K562 (cell line): ENCODE measurements around the gene PGM2. TPM values are rescaled to one million over a fixed set of nuclear protein-coding genes. Genes with fewer than 3 reads are reported as not detected.

ENCODE experiments used
- ATAC-seq: fragments of 200-7000 bp; cut with Tn5 transposase; 3 replicates; pipeline ENCODE4 v1.9.1; 2020; ENCODE audit warnings: moderate library complexity
- BruUV-seq: library from RNA; stranded (reverse); fragments of 400-500 nt; replicated peaks from 2 replicates; lab custom pipeline; 2021; lab: Mats Ljungman, UMichigan
- CTCF ChIA-PET: fragments of 300-600 bp; formaldehyde crosslinking; extraction: SDS; loops from one replicate; lab custom pipeline; 2021; ENCODE audit warnings: low intra/inter-chr PET ratio; lab: Yijun Ruan, JAX
- POLR2A ChIA-PET: fragments of 300-600, 350-650 bp; sonication (Branson Sonifier 250); formaldehyde crosslinking; extraction: SDS; loops from one replicate; lab custom pipeline; 2021; ENCODE audit warnings: antibody characterized with exemption, inconsistent platforms; lab: Yijun Ruan, JAX
- DNase-seq, 4 experiments: peaks; one replicate each; pipeline versions ENCODE4 v3.0.0 to v3.0.0-alpha.2; 2011 to 2018; ENCODE audit warnings: low spot score in 3 of 4, mixed read lengths in 3 of 4; ENCODE audit errors: extremely low read depth in 1 of 4
- FAIRE-seq: peaks from 2 replicates; lab custom pipeline; 2011; peaks lifted over from hg19 to GRCh38; lab: Jason Lieb, UNC
- H2AFZ ChIP-seq: 2 replicates; pipeline ENCODE4 v1.6.0; 2011; ENCODE audit warnings: low read depth, low read length, control low read depth, inconsistent platforms
- H3K27ac ChIP-seq: fragments of 200-600 bp; 3 replicates; pipeline ENCODE4 v1.8.0; 2011; ENCODE audit warnings: low read depth, mild to moderate bottlenecking, control low read depth, inconsistent platforms, low read length, moderate library complexity, mixed read lengths; ENCODE audit errors: extremely low read depth
- H3K27me3 ChIP-seq, 2 experiments: fragments of 300-600 bp in 1 of 2; 2 replicates in 1 of 2; 3 replicates in 1 of 2; pipeline versions ENCODE4 v1.6.0 to v1.8.0; 2011; ENCODE audit warnings: inconsistent platforms in 2 of 2, low read length in 2 of 2, mild to moderate bottlenecking in 1 of 2, mixed read lengths in 1 of 2, moderate library complexity in 1 of 2; ENCODE audit not compliant: control insufficient read depth in 2 of 2, insufficient read depth in 2 of 2
- H3K36me3 ChIP-seq: fragments of 300-600 bp; 3 replicates; pipeline ENCODE4 v1.8.0; 2011; ENCODE audit warnings: mild to moderate bottlenecking, low read length, inconsistent platforms; ENCODE audit not compliant: control insufficient read depth, insufficient read depth
- H3K4me1 ChIP-seq, 2 experiments: fragments of 200-600 bp in 1 of 2; replicated peaks in 1 of 2; 2 replicates in 1 of 2; 3 replicates in 1 of 2; pipeline versions ENCODE4 v1.5.1 to v1.8.0; 2011; ENCODE audit warnings: inconsistent platforms in 2 of 2, low read length in 2 of 2, mild to moderate bottlenecking in 1 of 2, mixed read lengths in 1 of 2, moderate library complexity in 1 of 2; ENCODE audit not compliant: control insufficient read depth in 2 of 2, insufficient read depth in 2 of 2
- H3K4me2 ChIP-seq: 2 replicates; pipeline ENCODE4 v1.6.1; 2011; ENCODE audit warnings: low read length, control low read depth, inconsistent platforms, mixed read lengths; ENCODE audit not compliant: insufficient read depth
- H3K4me3 ChIP-seq: fragments of 200-600 bp; sonication (generic), shearing (Covaris generic); 2 replicates; pipeline ENCODE4 v1.5.1; 2016; ENCODE audit warnings: control low read depth, inconsistent platforms
- H3K79me2 ChIP-seq: fragments of 200-600 bp; 3 replicates; pipeline ENCODE4 v1.8.0; 2011; ENCODE audit warnings: low read length, inconsistent platforms; ENCODE audit not compliant: control insufficient read depth, insufficient read depth
- H3K9ac ChIP-seq, 2 experiments: 2 replicates each; pipeline versions ENCODE4 v1.6.0 to v1.6.1; 2011; ENCODE audit warnings: low read depth in 2 of 2, low read length in 2 of 2, control low read depth in 1 of 2, inconsistent platforms in 1 of 2, mild to moderate bottlenecking in 1 of 2, mixed read lengths in 1 of 2; ENCODE audit not compliant: insufficient read depth in 1 of 2
- H3K9me1 ChIP-seq: one replicate; pipeline ENCODE4 v1.6.0; 2011; ENCODE audit warnings: inconsistent platforms, mild to moderate bottlenecking, low read length, moderate library complexity; ENCODE audit not compliant: control insufficient read depth, insufficient read depth
- H3K9me3 ChIP-seq: replicated peaks from 2 replicates; pipeline ENCODE4 v1.5.1; 2011; ENCODE audit warnings: low read depth, low read length, inconsistent platforms; ENCODE audit not compliant: control insufficient read depth, insufficient read depth
- H4K20me1 ChIP-seq: replicated peaks from 2 replicates; pipeline ENCODE4 v1.6.1; 2011; ENCODE audit warnings: low read length, inconsistent platforms, mixed read lengths; ENCODE audit not compliant: control insufficient read depth, insufficient read depth
- BDP1 ChIP-seq: IDR thresholded peaks from 3 replicates; pipeline ENCODE4 v1.6.1; 2011; ENCODE audit not compliant: insufficient read length, insufficient read depth
- KLF6 ChIP-seq: fragments of 250-450 bp; sonication (Bioruptor Pico); IDR thresholded peaks from 2 replicates; pipeline ENCODE4 v1.4.0; 2020; ENCODE audit warnings: mild to moderate bottlenecking, moderate library complexity, borderline replicate concordance
- LARP7 ChIP-seq: fragments of 450-650 bp; IDR thresholded peaks from 2 replicates; pipeline ENCODE4 v1.6.1; 2016
- LEF1 ChIP-seq: fragments of 450-650 bp; IDR thresholded peaks from 2 replicates; pipeline ENCODE4 v1.6.1; 2016; ENCODE audit warnings: mild to moderate bottlenecking
- MCM2 ChIP-seq: fragments of 450-650 bp; IDR thresholded peaks from 2 replicates; pipeline ENCODE4 v1.6.1; 2017; ENCODE audit warnings: low read depth, mild to moderate bottlenecking
- RFX7 ChIP-seq: fragments of 250-450 bp; sonication (Bioruptor Pico); IDR thresholded peaks from 2 replicates; pipeline ENCODE4 v1.5.1; 2021; ENCODE audit warnings: mild to moderate bottlenecking
- ZNF511 ChIP-seq: sonication (generic); formaldehyde crosslinking; IDR thresholded peaks from 2 replicates; pipeline ENCODE4 v1.8.0; 2022; ENCODE audit warnings: mild to moderate bottlenecking, missing genetic modification reagents
- WGBS: fragments of 100-300 bp; shearing (Covaris generic); methylation state at CpG from one replicate; pipeline ENCODE4 v1.1.6; 2016; ENCODE audit warnings: low coverage, mixed read lengths; ENCODE audit not compliant: insufficient coverage; ENCODE audit errors: missing lambda C conversion rate; 5-methylcytosine and 5-hydroxymethylcytosine counted together
- in situ Hi-C: fragments of 300-500 bp; cut with MboI; formaldehyde crosslinking; loops from 4 replicates; pipeline ENCODE4 v1.15.0; 2018; ENCODE audit warnings: inconsistent platforms, mixed read lengths
- intact Hi-C: fragments of 100-400 bp; cut with micrococcal nuclease; formaldehyde crosslinking; loops from 2 replicates; pipeline ENCODE4 v1.14.2; 2022
- polyA plus RNA-seq, 8 experiments: library from polyadenylated mRNA; depleted of rRNA in 4 of 8; stranded (reverse) in 5 of 8; unstranded in 3 of 8; fragments of >200 nt; fragmentation: Nextera tagmentation in 2 of 8; fragmentation: Illumina TruSeq in 1 of 8; extraction: Ambion mirVana in 2 of 8; extraction: Trizol in 1 of 8; gene quantifications; 2 replicates each; pipeline versions ENCODE4 v1.2.1 to v1.2.3, GENCODE V29; 2011 to 2014; ENCODE audit warnings: inconsistent platforms in 1 of 8, missing spikeins in 1 of 8
- total RNA-seq, 7 experiments: library from RNA; depleted of rRNA in 6 of 7; stranded (reverse); fragments of >200 nt in 6 of 7; fragmentation: Illumina TruSeq in 2 of 7; extraction: Trizol in 2 of 7; gene quantifications; 2 replicates each; pipeline versions ENCODE4 v1.2.1 to v1.2.3, GENCODE V29; 2011 to 2021; ENCODE audit warnings: low replicate concordance in 1 of 7
- TF ChIP-seq, protein P1 (sequence below): fragments of 250-450 bp; sonication (Bioruptor Pico); IDR thresholded peaks from 2 replicates; pipeline ENCODE4 v1.5.0; 2020; ENCODE audit warnings: mild to moderate bottlenecking, borderline replicate concordance
- TF ChIP-seq, protein P2 (sequence below): fragments of 450-650 bp; IDR thresholded peaks from 2 replicates; pipeline ENCODE4 v1.6.1; 2016; ENCODE audit warnings: borderline replicate concordance

Gene PGM2
- total and polyA plus RNA-seq, 9 of the 15 experiments (the other 6 are each of a cell fraction or from before 2014, with no cell fraction given): 15.2 to 77.3 (median 51.4) TPM

- ATAC-seq: no peak
- POLR2A ChIA-PET: interaction anchor here (1.4 kb wide), 1 partner anchor 11 kb away, joined by 3 read pairs; no protein-coding TSS in a partner anchor
- Histone ChIP-seq H3K4me1 (no peaks in the 10 kb centered on the region), H3K9me1 (no peaks in the 10 kb centered on the region), H3K27me3 (no peaks in the 10 kb centered on the region), H4K20me1 (no peaks in the 10 kb centered on the region), H3K9me3 (no peaks in the 10 kb centered on the region), H3K27ac (no peak overlapping the region), H2AFZ (no peak overlapping the region), H3K9ac (no peak overlapping the region), H3K79me2 (no peaks in the 10 kb centered on the region), H3K4me3 (no peak overlapping the region), H3K4me2 (no peak overlapping the region), H3K36me3 (peaks cover 13% of the 10 kb centered on the region; the same call in 2 of the 3 replicates)
- DNase-seq: no peak
- CTCF ChIA-PET: no interaction called here
- no peak for FAIRE-seq
- TF ChIP-seq, protein P1, sequence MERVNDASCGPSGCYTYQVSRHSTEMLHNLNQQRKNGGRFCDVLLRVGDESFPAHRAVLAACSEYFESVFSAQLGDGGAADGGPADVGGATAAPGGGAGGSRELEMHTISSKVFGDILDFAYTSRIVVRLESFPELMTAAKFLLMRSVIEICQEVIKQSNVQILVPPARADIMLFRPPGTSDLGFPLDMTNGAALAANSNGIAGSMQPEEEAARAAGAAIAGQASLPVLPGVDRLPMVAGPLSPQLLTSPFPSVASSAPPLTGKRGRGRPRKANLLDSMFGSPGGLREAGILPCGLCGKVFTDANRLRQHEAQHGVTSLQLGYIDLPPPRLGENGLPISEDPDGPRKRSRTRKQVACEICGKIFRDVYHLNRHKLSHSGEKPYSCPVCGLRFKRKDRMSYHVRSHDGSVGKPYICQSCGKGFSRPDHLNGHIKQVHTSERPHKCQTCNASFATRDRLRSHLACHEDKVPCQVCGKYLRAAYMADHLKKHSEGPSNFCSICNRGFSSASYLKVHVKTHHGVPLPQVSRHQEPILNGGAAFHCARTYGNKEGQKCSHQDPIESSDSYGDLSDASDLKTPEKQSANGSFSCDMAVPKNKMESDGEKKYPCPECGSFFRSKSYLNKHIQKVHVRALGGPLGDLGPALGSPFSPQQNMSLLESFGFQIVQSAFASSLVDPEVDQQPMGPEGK (CRISPR knock-in tag): no peak
- no peak for TF ChIP-seq KLF6 (CRISPR knock-in tag)
- no peak for TF ChIP-seq RFX7 (CRISPR knock-in tag)
- TF ChIP-seq LARP7: no peak
- no peak for TF ChIP-seq LEF1
- no peak for TF ChIP-seq ZNF511
- TF ChIP-seq, protein P2, sequence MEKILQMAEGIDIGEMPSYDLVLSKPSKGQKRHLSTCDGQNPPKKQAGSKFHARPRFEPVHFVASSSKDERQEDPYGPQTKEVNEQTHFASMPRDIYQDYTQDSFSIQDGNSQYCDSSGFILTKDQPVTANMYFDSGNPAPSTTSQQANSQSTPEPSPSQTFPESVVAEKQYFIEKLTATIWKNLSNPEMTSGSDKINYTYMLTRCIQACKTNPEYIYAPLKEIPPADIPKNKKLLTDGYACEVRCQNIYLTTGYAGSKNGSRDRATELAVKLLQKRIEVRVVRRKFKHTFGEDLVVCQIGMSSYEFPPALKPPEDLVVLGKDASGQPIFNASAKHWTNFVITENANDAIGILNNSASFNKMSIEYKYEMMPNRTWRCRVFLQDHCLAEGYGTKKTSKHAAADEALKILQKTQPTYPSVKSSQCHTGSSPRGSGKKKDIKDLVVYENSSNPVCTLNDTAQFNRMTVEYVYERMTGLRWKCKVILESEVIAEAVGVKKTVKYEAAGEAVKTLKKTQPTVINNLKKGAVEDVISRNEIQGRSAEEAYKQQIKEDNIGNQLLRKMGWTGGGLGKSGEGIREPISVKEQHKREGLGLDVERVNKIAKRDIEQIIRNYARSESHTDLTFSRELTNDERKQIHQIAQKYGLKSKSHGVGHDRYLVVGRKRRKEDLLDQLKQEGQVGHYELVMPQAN: no peak
- TF ChIP-seq MCM2: no peak
- TF ChIP-seq BDP1: no peak
- in situ Hi-C loops (no loop called here), intact Hi-C loops (no loop called here)
- BruUV-seq: no TSS peak
- WGBS: 95% methylated on average over 3 of the region's 3 CpGs
Measured at GRCh38 chr4:37867102-37867501, 40.6 kb downstream of the PGM2 start.
